Activated CD8-positive, alpha-beta T cell treated with anti-CD3 and anti-CD28 coated beads for 36 hours (primary cell): ENCODE data around the gene PRDM16. TPM values are rescaled to one million over a fixed set of nuclear protein-coding genes. Genes with fewer than 3 reads are reported as not detected.

Source experiments
- ATAC-seq: fragments of 200-7000 bp; cut with Tn5 transposase; one replicate; pipeline ENCODE4 v1.10.0; 2021; ENCODE audit warnings: mild to moderate bottlenecking, moderate library complexity
- CTCF ChIA-PET: fragments of 350-600 bp; sonication (Branson Sonifier 250); formaldehyde crosslinking; loops from one replicate; lab custom pipeline; 2021; ENCODE audit warnings: antibody characterized with exemption; lab: Charles Lee
- POLR2A ChIA-PET: fragments of 350-600 bp; sonication (Branson Sonifier 250); formaldehyde crosslinking; loops from one replicate; lab custom pipeline; 2021; ENCODE audit warnings: antibody characterized with exemption; lab: Charles Lee
- DNase-seq: peaks from one replicate; pipeline ENCODE4 v3.0.0-alpha.2; 2020
- H3K27ac Mint-ChIP-seq: one replicate; pipeline ENCODE4 v1.8.0; 2021; ENCODE audit warnings: mild to moderate bottlenecking, mixed read lengths
- H3K27me3 Mint-ChIP-seq: one replicate; pipeline ENCODE4 v1.8.0; 2021; ENCODE audit warnings: mixed read lengths
- H3K36me3 Mint-ChIP-seq: one replicate; pipeline ENCODE4 v1.8.0; 2021; ENCODE audit warnings: low read depth, mixed read lengths
- H3K4me1 Mint-ChIP-seq: one replicate; pipeline ENCODE4 v1.8.0; 2021; ENCODE audit warnings: low read depth, mixed read lengths
- H3K4me3 Mint-ChIP-seq: one replicate; pipeline ENCODE4 v1.8.0; 2021; ENCODE audit warnings: mild to moderate bottlenecking, moderate library complexity, mixed read lengths
- H3K9me3 Mint-ChIP-seq: one replicate; pipeline ENCODE4 v1.8.0; 2021; ENCODE audit warnings: mixed read lengths
- intact Hi-C: fragments of 100-400 bp; cut with micrococcal nuclease; formaldehyde crosslinking; loops from one replicate; pipeline ENCODE4 v1.10.0; 2022
- total RNA-seq, 2 experiments: library from RNA; stranded (reverse); gene quantifications; one replicate each; pipeline ENCODE4 v1.2.3, GENCODE V29; 2021
- TF ChIP-seq, protein P1 (sequence below): fragments of 200-600 bp; IDR thresholded peaks from one replicate; pipeline ENCODE4 v1.8.0; 2022; ENCODE audit warnings: antibody characterized with exemption, mild to moderate bottlenecking

PRDM16 gene
- total RNA-seq, 2 experiments from 2014 or later = 0.29 to 0.49 TPM

DNA sequence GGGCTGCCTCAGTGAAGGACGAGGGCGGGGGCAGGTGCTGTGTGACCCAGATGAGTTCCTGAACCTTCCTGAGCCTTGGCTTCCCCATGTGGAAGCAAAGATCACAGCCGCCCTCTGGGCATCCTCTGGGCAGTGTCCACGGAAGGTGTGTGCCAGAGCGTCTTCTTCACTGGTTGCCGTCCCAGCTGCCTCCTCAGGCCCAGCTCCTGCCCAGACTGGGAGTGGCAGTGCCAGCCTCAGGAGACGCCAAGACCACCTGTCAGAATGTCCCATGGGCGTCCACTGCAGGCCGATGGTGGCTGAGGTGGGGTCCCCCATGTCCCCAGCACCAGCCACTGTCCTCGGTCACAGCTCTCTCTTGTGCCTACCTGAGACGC lies 395.6 kb downstream of the PRDM16 start:
- no peak for DNase-seq
- ChIA-PET POLR2A (no interaction called here), CTCF (interaction anchor here (2.6 kb wide), 1 partner anchor 12 kb away, joined by 15 read pairs; no protein-coding TSS in a partner anchor)
- ATAC-seq = no peak
- no peaks in the 10 kb centered on the region for H3K27me3 Mint-ChIP-seq
- H3K4me1 Mint-ChIP-seq = no peaks in the 10 kb centered on the region
- no peak overlapping the region for H3K27ac Mint-ChIP-seq
- no peaks in the 10 kb centered on the region for H3K36me3 Mint-ChIP-seq
- no peak overlapping the region for H3K4me3 Mint-ChIP-seq
- intact Hi-C loops = no loop called here
- TF ChIP-seq, protein P1, sequence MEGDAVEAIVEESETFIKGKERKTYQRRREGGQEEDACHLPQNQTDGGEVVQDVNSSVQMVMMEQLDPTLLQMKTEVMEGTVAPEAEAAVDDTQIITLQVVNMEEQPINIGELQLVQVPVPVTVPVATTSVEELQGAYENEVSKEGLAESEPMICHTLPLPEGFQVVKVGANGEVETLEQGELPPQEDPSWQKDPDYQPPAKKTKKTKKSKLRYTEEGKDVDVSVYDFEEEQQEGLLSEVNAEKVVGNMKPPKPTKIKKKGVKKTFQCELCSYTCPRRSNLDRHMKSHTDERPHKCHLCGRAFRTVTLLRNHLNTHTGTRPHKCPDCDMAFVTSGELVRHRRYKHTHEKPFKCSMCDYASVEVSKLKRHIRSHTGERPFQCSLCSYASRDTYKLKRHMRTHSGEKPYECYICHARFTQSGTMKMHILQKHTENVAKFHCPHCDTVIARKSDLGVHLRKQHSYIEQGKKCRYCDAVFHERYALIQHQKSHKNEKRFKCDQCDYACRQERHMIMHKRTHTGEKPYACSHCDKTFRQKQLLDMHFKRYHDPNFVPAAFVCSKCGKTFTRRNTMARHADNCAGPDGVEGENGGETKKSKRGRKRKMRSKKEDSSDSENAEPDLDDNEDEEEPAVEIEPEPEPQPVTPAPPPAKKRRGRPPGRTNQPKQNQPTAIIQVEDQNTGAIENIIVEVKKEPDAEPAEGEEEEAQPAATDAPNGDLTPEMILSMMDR = no peak
- H3K9me3 Mint-ChIP-seq = no peaks in the 10 kb centered on the region

DNA sequence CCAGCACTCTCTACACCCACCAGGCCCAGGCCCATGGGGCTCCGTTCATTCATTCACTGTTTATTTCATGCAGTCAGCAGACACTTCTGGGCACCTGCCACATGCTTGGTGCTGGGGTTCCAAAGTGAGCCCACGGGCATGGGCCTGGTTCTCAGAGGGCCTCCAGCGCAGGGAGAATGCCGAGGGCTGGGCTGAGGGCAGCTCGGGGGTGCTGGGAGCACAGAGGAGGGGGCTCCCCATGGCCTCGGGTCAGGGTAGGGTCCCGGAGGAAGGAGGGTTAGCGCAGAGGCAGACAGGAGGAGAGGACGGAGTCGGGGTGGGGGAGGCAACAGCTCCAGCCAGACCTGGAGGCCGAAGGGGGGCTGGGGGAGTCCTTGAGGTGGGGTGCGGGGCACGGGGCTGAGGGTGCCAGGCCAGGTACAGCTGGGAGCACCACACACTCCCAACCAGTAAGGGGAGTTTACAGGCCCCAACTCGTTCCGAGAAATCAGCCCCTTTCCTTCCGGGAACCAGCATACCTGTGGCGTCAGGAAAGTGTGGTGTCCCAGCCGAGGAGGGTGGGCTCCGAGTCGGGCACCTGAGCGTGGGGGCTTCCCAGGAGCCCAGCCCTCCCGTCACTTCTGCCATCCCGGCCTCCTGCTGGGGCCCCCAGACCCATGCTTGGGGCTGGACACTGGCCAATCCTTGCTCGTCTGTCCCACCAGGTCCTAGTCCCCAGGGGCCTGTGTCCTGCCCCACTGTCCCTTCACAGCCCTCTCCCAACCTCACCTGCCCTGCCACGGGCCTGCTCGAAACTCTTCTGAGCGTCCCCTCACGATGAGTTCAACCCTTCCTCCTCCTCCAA lies 396.3 kb downstream of the PRDM16 start:
- Mint-ChIP-seq H3K36me3 (no peaks in the 10 kb centered on the region), H3K9me3 (no peaks in the 10 kb centered on the region), H3K4me3 (no peak overlapping the region), H3K27ac (no peak overlapping the region), H3K27me3 (no peaks in the 10 kb centered on the region), H3K4me1 (no peaks in the 10 kb centered on the region)
- TF ChIP-seq, protein P1 = no peak
- intact Hi-C loops = no loop called here
- ATAC-seq = no peak
- POLR2A ChIA-PET = no interaction called here
- DNase-seq = no peak
- CTCF ChIA-PET = no interaction called here

DNA sequence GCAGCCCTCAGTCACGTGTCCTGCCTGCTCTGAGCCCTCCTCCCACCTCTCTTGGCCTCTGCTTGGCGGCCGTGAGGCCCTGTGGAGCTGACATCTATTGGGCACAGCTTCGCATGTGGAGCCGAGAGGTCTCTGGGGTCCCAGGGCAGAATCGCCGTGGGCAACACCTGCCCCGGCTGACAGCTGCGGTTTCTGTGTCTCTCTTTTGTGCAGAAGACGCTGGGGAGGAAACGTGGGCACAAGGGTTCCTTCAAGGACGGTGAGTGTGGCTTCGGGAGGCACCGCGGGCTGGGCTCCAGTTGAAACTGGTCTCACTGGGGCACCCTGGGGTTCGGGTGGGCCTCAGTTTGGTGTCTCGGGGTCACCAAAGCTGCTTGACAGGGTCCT lies 396.9 kb downstream of the PRDM16 start:
- DNase-seq (no peak), ATAC-seq (no peak)
- intact Hi-C loops = no loop called here
- TF ChIP-seq, protein P1 = no peak
- Mint-ChIP-seq H3K36me3 (no peaks in the 10 kb centered on the region), H3K27ac (no peak overlapping the region), H3K27me3 (no peaks in the 10 kb centered on the region), H3K4me3 (no peak overlapping the region), H3K4me1 (peaks cover 3% of the 10 kb centered on the region), H3K9me3 (no peaks in the 10 kb centered on the region)
- ChIA-PET CTCF (no interaction called here), POLR2A (no interaction called here)

DNA sequence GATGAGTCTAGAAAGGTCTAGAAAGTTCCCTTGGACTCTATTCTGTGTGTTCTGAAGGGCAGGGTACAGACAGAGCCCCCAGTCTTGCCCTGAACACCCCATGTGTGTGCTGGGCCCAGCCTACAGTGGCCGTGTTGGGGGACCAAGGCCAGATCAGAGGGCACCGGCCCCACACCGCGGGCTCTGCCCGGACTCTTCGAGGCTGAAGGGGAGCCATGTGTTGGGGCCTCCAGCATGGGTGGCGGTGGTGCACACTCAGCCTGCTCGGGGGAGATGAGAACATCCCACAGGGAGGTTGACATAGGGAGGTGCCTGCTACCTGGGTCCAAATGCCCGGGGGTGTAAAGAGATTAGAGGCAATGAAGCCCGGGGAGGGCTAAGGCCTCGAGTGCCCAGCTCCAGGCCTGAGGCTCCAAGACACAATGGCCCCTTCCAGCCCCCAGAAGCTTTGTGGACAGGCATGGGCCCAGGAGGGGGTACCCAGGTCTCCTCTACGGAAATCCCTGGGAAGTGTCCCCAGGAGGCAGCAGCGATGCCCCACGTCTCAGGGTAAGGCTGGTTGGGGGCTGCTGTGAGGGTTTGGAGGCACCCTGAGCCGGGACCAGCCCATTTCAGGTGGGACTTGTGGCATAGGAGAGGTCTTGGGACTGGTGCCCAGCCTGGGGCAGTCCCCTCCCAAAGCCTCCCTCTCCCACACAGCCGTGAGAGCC lies 397.5 kb downstream of the PRDM16 start:
- TF ChIP-seq, protein P1 = no peak
- no peaks in the 10 kb centered on the region for H3K9me3 Mint-ChIP-seq
- H3K4me3 Mint-ChIP-seq = no peak overlapping the region
- H3K27ac Mint-ChIP-seq = no peak overlapping the region
- intact Hi-C loops = no loop called here
- ChIA-PET CTCF (no interaction called here), POLR2A (no interaction called here)
- peaks cover 3% of the 10 kb centered on the region for H3K4me1 Mint-ChIP-seq
- DNase-seq = no peak
- no peaks in the 10 kb centered on the region for H3K27me3 Mint-ChIP-seq
- no peaks in the 10 kb centered on the region for H3K36me3 Mint-ChIP-seq
- no peak for ATAC-seq
